GM23338 (cell line): Measurements from ENCODE around the gene TMEM178B. TPM values are rescaled to one million over a fixed set of nuclear protein-coding genes. Genes with fewer than 3 reads are reported as not detected.

Source experiments
- ATAC-seq: fragments of 200-7000 bp; cut with Tn5 transposase; 3 replicates; pipeline ENCODE4 v1.9.1; 2020
- DNase-seq: peaks from one replicate; pipeline ENCODE4 v3.0.0-alpha.2; 2015; ENCODE audit warnings: low spot score
- H2AFZ ChIP-seq: fragments of 200-600 bp; sonication (generic); 2 replicates; pipeline ENCODE4 v1.8.0; 2016; ENCODE audit warnings: antibody characterized with exemption, mild to moderate bottlenecking, moderate library complexity
- H3F3A ChIP-seq: fragments of 200-600 bp; sonication (generic); replicated peaks from 2 replicates; pipeline ENCODE4 v1.8.0; 2017; ENCODE audit warnings: antibody characterized with exemption, mixed run types, low read depth
- H3K27ac ChIP-seq: fragments of 200-600 bp; sonication (generic); 2 replicates; pipeline ENCODE4 v1.6.1; 2016; ENCODE audit warnings: low read depth
- H3K27me3 ChIP-seq: fragments of 200-600 bp; sonication (generic); 2 replicates; pipeline ENCODE4 v1.8.0; 2016; ENCODE audit warnings: mild to moderate bottlenecking, mixed run types, moderate library complexity; ENCODE audit not compliant: insufficient read depth
- H3K36me3 ChIP-seq: fragments of 200-600 bp; sonication (generic); 2 replicates; pipeline ENCODE4 v1.8.0; 2016; ENCODE audit warnings: mild to moderate bottlenecking; ENCODE audit not compliant: insufficient read depth
- H3K4me1 ChIP-seq: fragments of 200-600 bp; sonication (generic); 2 replicates; pipeline ENCODE4 v1.8.0; 2016; ENCODE audit warnings: mild to moderate bottlenecking, moderate library complexity; ENCODE audit not compliant: insufficient read depth
- H3K4me2 ChIP-seq: fragments of 200-600 bp; sonication (generic); 2 replicates; pipeline ENCODE4 v1.7.1; 2017; ENCODE audit warnings: mixed run types
- H3K4me3 ChIP-seq: fragments of 200-600 bp; sonication (generic); 2 replicates; pipeline ENCODE4 v1.6.1; 2016; ENCODE audit warnings: mixed run types
- H3K79me2 ChIP-seq: fragments of 200-600 bp; sonication (generic); replicated peaks from 2 replicates; pipeline ENCODE4 v1.8.0; 2017; ENCODE audit warnings: mild to moderate bottlenecking; ENCODE audit not compliant: insufficient read depth
- H3K9me2 ChIP-seq: fragments of 200-600 bp; sonication (generic); 2 replicates; pipeline ENCODE4 v1.8.0; 2017; ENCODE audit not compliant: insufficient read depth
- H4K20me1 ChIP-seq: fragments of 200-600 bp; sonication (generic); replicated peaks from 2 replicates; pipeline ENCODE4 v1.8.0; 2017; ENCODE audit warnings: mild to moderate bottlenecking; ENCODE audit not compliant: insufficient read depth
- H3K27ac Mint-ChIP-seq: 2 replicates; pipeline ENCODE4 v1.8.0; 2020; ENCODE audit warnings: inconsistent platforms, mild to moderate bottlenecking, moderate library complexity, mixed read lengths
- H3K27me3 Mint-ChIP-seq: 3 replicates; pipeline ENCODE4 v1.8.0; 2022; ENCODE audit warnings: low read depth, mild to moderate bottlenecking, moderate library complexity, mixed read lengths, inconsistent platforms; ENCODE audit not compliant: insufficient read depth, poor library complexity
- H3K36me3 Mint-ChIP-seq: 3 replicates; pipeline ENCODE4 v1.8.0; 2021; ENCODE audit warnings: low read depth, mild to moderate bottlenecking, inconsistent platforms, moderate library complexity, mixed read lengths
- H3K4me1 Mint-ChIP-seq: 3 replicates; pipeline ENCODE4 v1.8.0; 2020; ENCODE audit warnings: mild to moderate bottlenecking, inconsistent platforms, mixed read lengths
- H3K4me3 Mint-ChIP-seq: 3 replicates; pipeline ENCODE4 v1.8.0; 2021; ENCODE audit warnings: moderate library complexity, mild to moderate bottlenecking, inconsistent platforms, mixed read lengths
- H3K9me3 Mint-ChIP-seq: 3 replicates; pipeline ENCODE4 v1.8.0; 2020; ENCODE audit warnings: moderate library complexity, mild to moderate bottlenecking, inconsistent platforms, mixed read lengths
- EZH2 ChIP-seq: fragments of 200-600 bp; sonication (generic); IDR thresholded peaks from one replicate; pipeline ENCODE4 v1.8.0; 2017; ENCODE audit warnings: antibody characterized with exemption, mild to moderate bottlenecking, low read depth; ENCODE audit not compliant: unreplicated experiment
- JUNB ChIP-seq: IDR thresholded peaks from one replicate; pipeline ENCODE4 v1.6.1; 2016; ENCODE audit warnings: antibody characterized with exemption; ENCODE audit not compliant: unreplicated experiment
- NANOG ChIP-seq: IDR thresholded peaks from 2 replicates; pipeline ENCODE4 v1.6.1; 2016; ENCODE audit warnings: antibody characterized with exemption, borderline replicate concordance
- POLR2AphosphoS5 ChIP-seq: IDR thresholded peaks from 2 replicates; pipeline ENCODE4 v1.6.1; 2016; ENCODE audit warnings: antibody characterized with exemption, low read depth
- STAT1 ChIP-seq: IDR thresholded peaks from one replicate; pipeline ENCODE4 v1.6.1; 2016; ENCODE audit warnings: antibody characterized with exemption; ENCODE audit not compliant: unreplicated experiment
- ZNF331 ChIP-seq: fragments of 250-450 bp; sonication (Bioruptor Pico); IDR thresholded peaks from 2 replicates; pipeline ENCODE4 v1.5.0; 2020; ENCODE audit warnings: low read depth, mild to moderate bottlenecking, moderate library complexity
- polyA plus RNA-seq: library from polyadenylated mRNA; unstranded; fragments of >200 nt; fragmentation: Nextera tagmentation; extraction: Ambion mirVana; gene quantifications from 2 replicates; pipeline ENCODE4 v1.2.1, GENCODE V29; 2016
- total RNA-seq: library from RNA; depleted of rRNA; stranded (reverse); fragments of >200 nt; shearing (Covaris generic); gene quantifications from 2 replicates; pipeline ENCODE4 v1.2.3, GENCODE V29; 2014
- TF ChIP-seq, protein P1 (sequence below): IDR thresholded peaks from one replicate; pipeline ENCODE4 v1.6.1; 2018; ENCODE audit warnings: antibody characterized with exemption; ENCODE audit not compliant: unreplicated experiment
- TF ChIP-seq, protein P2 (sequence below): IDR thresholded peaks from 2 replicates; pipeline ENCODE4 v1.6.1; 2016; ENCODE audit warnings: antibody characterized with exemption
- TF ChIP-seq, protein P3 (sequence below), 2 experiments: fragments of 200-600 bp in 1 of 2; sonication (generic) in 1 of 2; conservative IDR thresholded peaks; 2 replicates each; pipeline versions ENCODE4 v1.5.1 to v1.6.1; 2016 to 2017; ENCODE audit warnings: antibody characterized with exemption in 2 of 2, low read depth in 2 of 2, mild to moderate bottlenecking in 2 of 2, moderate library complexity in 1 of 2

The TMEM178B gene
- total and polyA plus RNA-seq, 2 experiments from 2014 or later: 4.9 to 15.6 TPM

DNA sequence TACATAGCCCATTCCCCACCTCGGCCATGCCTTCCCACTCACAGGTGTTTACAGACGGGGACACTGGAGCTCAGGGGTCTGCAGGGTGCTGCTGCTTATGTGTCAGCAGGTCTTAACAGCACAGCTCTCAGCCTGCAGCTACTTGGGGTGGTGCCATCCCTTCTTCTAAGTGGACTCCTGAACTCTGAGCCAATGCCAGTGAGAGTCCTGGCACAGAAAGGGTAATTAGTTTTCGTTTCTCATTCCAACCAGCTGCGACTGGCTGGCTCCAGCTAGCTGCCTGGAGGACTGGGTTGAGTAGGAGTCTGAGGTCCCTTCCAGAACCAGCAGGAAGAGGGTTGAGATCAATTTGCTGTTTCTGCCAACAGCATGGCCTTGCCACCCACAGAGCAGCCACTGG lies 389.1 kb downstream of the TMEM178B start (continued):
- TF ChIP-seq, protein P1, sequence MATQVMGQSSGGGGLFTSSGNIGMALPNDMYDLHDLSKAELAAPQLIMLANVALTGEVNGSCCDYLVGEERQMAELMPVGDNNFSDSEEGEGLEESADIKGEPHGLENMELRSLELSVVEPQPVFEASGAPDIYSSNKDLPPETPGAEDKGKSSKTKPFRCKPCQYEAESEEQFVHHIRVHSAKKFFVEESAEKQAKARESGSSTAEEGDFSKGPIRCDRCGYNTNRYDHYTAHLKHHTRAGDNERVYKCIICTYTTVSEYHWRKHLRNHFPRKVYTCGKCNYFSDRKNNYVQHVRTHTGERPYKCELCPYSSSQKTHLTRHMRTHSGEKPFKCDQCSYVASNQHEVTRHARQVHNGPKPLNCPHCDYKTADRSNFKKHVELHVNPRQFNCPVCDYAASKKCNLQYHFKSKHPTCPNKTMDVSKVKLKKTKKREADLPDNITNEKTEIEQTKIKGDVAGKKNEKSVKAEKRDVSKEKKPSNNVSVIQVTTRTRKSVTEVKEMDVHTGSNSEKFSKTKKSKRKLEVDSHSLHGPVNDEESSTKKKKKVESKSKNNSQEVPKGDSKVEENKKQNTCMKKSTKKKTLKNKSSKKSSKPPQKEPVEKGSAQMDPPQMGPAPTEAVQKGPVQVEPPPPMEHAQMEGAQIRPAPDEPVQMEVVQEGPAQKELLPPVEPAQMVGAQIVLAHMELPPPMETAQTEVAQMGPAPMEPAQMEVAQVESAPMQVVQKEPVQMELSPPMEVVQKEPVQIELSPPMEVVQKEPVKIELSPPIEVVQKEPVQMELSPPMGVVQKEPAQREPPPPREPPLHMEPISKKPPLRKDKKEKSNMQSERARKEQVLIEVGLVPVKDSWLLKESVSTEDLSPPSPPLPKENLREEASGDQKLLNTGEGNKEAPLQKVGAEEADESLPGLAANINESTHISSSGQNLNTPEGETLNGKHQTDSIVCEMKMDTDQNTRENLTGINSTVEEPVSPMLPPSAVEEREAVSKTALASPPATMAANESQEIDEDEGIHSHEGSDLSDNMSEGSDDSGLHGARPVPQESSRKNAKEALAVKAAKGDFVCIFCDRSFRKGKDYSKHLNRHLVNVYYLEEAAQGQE: no peak
- no peak for TF ChIP-seq EZH2

GRCh38 chr7:141463986-141464385 lies 390.1 kb downstream of the TMEM178B start:
- Histone ChIP-seq H3K27ac (no peak overlapping the region), H3K4me2 (no peak overlapping the region), H3K4me1 (0 out of 2 replicates have a peak, but pooled peaks cover 4% of the 10 kb centered on the region), H3K27me3 (no peaks in the 10 kb centered on the region), H3K4me3 (no peak overlapping the region), H2AFZ (no peak overlapping the region), H3K9me2 (no peaks in the 10 kb centered on the region), H3K36me3 (no peaks in the 10 kb centered on the region), H3F3A (no peaks in the 10 kb centered on the region), H3K79me2 (no peaks in the 10 kb centered on the region), H4K20me1 (no peaks in the 10 kb centered on the region)
- H3K36me3 Mint-ChIP-seq: no peaks in the 10 kb centered on the region
- H3K4me3 Mint-ChIP-seq: no peak overlapping the region
- no peak for DNase-seq
- no peak for ATAC-seq
- peaks cover 22% of the 10 kb centered on the region for H3K4me1 Mint-ChIP-seq
- H3K27me3 Mint-ChIP-seq: peaks cover 4% of the 10 kb centered on the region
- H3K9me3 Mint-ChIP-seq: no peaks in the 10 kb centered on the region
- TF ChIP-seq POLR2AphosphoS5: no peak
- no peak for TF ChIP-seq ZNF331 (CRISPR knock-in tag)
- no peak for TF ChIP-seq STAT1
- TF ChIP-seq JUNB: no peak
- TF ChIP-seq, protein P2, sequence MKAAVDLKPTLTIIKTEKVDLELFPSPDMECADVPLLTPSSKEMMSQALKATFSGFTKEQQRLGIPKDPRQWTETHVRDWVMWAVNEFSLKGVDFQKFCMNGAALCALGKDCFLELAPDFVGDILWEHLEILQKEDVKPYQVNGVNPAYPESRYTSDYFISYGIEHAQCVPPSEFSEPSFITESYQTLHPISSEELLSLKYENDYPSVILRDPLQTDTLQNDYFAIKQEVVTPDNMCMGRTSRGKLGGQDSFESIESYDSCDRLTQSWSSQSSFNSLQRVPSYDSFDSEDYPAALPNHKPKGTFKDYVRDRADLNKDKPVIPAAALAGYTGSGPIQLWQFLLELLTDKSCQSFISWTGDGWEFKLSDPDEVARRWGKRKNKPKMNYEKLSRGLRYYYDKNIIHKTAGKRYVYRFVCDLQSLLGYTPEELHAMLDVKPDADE: no peak
- TF ChIP-seq NANOG: no peak
- TF ChIP-seq EZH2: no peak
- no peak overlapping the region for H3K27ac Mint-ChIP-seq

DNA sequence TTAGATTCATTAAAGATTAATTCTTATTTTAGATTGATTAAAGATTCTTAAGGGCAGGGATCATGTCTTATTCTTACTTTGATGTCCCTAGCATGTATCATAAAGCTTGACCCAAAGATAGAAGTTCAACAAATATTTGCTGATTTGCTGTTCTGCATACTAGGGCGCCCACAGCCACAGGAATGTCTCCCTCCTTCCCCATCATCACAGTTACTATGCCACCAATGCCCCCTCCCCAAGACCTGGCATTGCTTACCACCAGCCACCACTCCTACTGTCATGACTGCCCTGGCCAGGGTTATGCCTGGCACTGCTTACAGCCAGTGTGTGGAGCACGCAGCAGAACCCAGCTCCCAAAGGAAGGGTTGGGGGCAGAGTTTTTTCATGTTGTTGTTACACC lies 390.7 kb downstream of the TMEM178B start:
- DNase-seq (no peak), ATAC-seq (no peak)
- H3F3A ChIP-seq: no peaks in the 10 kb centered on the region
- H3K79me2 ChIP-seq: no peaks in the 10 kb centered on the region
- Mint-ChIP-seq H3K27ac (no peak overlapping the region), H3K9me3 (no peaks in the 10 kb centered on the region), H3K27me3 (no peaks in the 10 kb centered on the region), H3K4me1 (peaks cover 22% of the 10 kb centered on the region), H3K4me3 (no peak overlapping the region), H3K36me3 (no peaks in the 10 kb centered on the region)
- no peaks in the 10 kb centered on the region for H3K9me2 ChIP-seq
- H3K4me1 ChIP-seq: 0 out of 2 replicates have a peak, but pooled peaks cover 4% of the 10 kb centered on the region
- no peak overlapping the region for H3K27ac ChIP-seq
- no peak overlapping the region for H3K4me2 ChIP-seq
- no peaks in the 10 kb centered on the region for H4K20me1 ChIP-seq
- H3K36me3 ChIP-seq: no peaks in the 10 kb centered on the region
- no peaks in the 10 kb centered on the region for H3K27me3 ChIP-seq
- no peak overlapping the region for H3K4me3 ChIP-seq
- no peak overlapping the region for H2AFZ ChIP-seq
- TF ChIP-seq EZH2 (no peak), NANOG (no peak), JUNB (no peak)
- TF ChIP-seq, protein P3, sequence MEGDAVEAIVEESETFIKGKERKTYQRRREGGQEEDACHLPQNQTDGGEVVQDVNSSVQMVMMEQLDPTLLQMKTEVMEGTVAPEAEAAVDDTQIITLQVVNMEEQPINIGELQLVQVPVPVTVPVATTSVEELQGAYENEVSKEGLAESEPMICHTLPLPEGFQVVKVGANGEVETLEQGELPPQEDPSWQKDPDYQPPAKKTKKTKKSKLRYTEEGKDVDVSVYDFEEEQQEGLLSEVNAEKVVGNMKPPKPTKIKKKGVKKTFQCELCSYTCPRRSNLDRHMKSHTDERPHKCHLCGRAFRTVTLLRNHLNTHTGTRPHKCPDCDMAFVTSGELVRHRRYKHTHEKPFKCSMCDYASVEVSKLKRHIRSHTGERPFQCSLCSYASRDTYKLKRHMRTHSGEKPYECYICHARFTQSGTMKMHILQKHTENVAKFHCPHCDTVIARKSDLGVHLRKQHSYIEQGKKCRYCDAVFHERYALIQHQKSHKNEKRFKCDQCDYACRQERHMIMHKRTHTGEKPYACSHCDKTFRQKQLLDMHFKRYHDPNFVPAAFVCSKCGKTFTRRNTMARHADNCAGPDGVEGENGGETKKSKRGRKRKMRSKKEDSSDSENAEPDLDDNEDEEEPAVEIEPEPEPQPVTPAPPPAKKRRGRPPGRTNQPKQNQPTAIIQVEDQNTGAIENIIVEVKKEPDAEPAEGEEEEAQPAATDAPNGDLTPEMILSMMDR (conservative IDR thresholded peaks at IDR 0.05; ENCODE audit: low read depth in 2 of 2): no peak
- TF ChIP-seq, protein P2: no peak
